IMR-90 (cell line): ENCODE data around the gene CDV3. TPM values are rescaled to one million over a fixed set of nuclear protein-coding genes. Genes with fewer than 3 reads are reported as not detected.
A peak's percentile ranks its signal among the peaks of the same experiment; 100 is the strongest.

Source experiments
- ATAC-seq: fragments of 200-7000 bp; cut with Tn5 transposase; 2 replicates; pipeline ENCODE4 v1.9.1; 2020; ENCODE audit warnings: low read depth, mild to moderate bottlenecking, moderate library complexity
- BruUV-seq: library from RNA; stranded (reverse); fragments of 400-500 nt; replicated peaks from 2 replicates; lab custom pipeline; 2021; lab: Mats Ljungman, UMichigan
- CTCF ChIA-PET: fragments of 300-600 bp; formaldehyde crosslinking; extraction: SDS; loops from one replicate; lab custom pipeline; 2021; ENCODE audit warnings: antibody characterized with exemption; lab: Yijun Ruan, JAX
- POLR2A ChIA-PET: fragments of 300-600 bp; sonication (Branson Sonifier 250); formaldehyde crosslinking; loops from one replicate; lab custom pipeline; 2022; ENCODE audit warnings: antibody characterized with exemption; ENCODE audit not compliant: unreplicated experiment; lab: Charles Lee
- DNase-seq: peaks from one replicate; pipeline ENCODE4 v3.0.0; 2013
- H2AFZ ChIP-seq: replicated peaks from 2 replicates; pipeline ENCODE3; 2013; ENCODE audit warnings: low read length, mild to moderate bottlenecking; ENCODE audit not compliant: poor library complexity
- H2AK5ac ChIP-seq: 2 replicates; pipeline ENCODE4 v1.6.1; 2013; ENCODE audit warnings: low read depth, low read length, inconsistent platforms
- H2AK9ac ChIP-seq: replicated peaks from 2 replicates; pipeline ENCODE3; 2013; ENCODE audit warnings: mild to moderate bottlenecking, low read depth, low read length, moderate library complexity; ENCODE audit not compliant: poor library complexity
- H2BK120ac ChIP-seq: 2 replicates; pipeline ENCODE4 v1.6.1; 2013; ENCODE audit warnings: low read depth, low read length, inconsistent platforms
- H2BK15ac ChIP-seq: 3 replicates; pipeline ENCODE4 v1.6.1; 2013; ENCODE audit warnings: low read depth, low read length, inconsistent platforms
- H2BK20ac ChIP-seq: 2 replicates; pipeline ENCODE4 v1.6.1; 2013; ENCODE audit warnings: low read depth, mild to moderate bottlenecking, inconsistent platforms, low read length, moderate library complexity
- H2BK5ac ChIP-seq: 2 replicates; pipeline ENCODE4 v1.6.1; 2013; ENCODE audit warnings: mild to moderate bottlenecking, low read depth, low read length, inconsistent platforms; ENCODE audit not compliant: poor library complexity, severe bottlenecking
- H3K14ac ChIP-seq: replicated peaks from 2 replicates; pipeline ENCODE4 v1.6.1; 2013; ENCODE audit warnings: low read depth, low read length, inconsistent platforms
- H3K18ac ChIP-seq: 2 replicates; pipeline ENCODE4 v1.6.1; 2013; ENCODE audit warnings: low read depth, low read length, control low read depth
- H3K23ac ChIP-seq: 2 replicates; pipeline ENCODE4 v1.6.1; 2013; ENCODE audit warnings: low read depth, low read length, inconsistent platforms
- H3K27ac ChIP-seq: 2 replicates; pipeline ENCODE4 v1.5.1; 2013; ENCODE audit warnings: mild to moderate bottlenecking, control low read depth, low read length; ENCODE audit not compliant: insufficient read depth
- H3K27me3 ChIP-seq: 2 replicates; pipeline ENCODE4 v1.6.1; 2013; ENCODE audit warnings: low read length; ENCODE audit not compliant: control insufficient read depth, insufficient read depth
- H3K36me3 ChIP-seq: 2 replicates; pipeline ENCODE4 v1.6.1; 2013; ENCODE audit warnings: low read length, mixed read lengths; ENCODE audit not compliant: control insufficient read depth, insufficient read depth
- H3K4ac ChIP-seq: 2 replicates; pipeline ENCODE4 v1.6.1; 2013; ENCODE audit warnings: low read depth, low read length, inconsistent platforms
- H3K4me1 ChIP-seq: 2 replicates; pipeline ENCODE4 v1.6.1; 2013; ENCODE audit warnings: low read length, mixed read lengths; ENCODE audit not compliant: control insufficient read depth, insufficient read depth
- H3K4me2 ChIP-seq: 2 replicates; pipeline ENCODE4 v1.6.1; 2013; ENCODE audit warnings: low read depth, mild to moderate bottlenecking, control low read depth, low read length, moderate library complexity
- H3K4me3 ChIP-seq: 2 replicates; pipeline ENCODE4 v1.5.1; 2013; ENCODE audit warnings: low read depth, mild to moderate bottlenecking, control low read depth, low read length, moderate library complexity; ENCODE audit not compliant: insufficient read depth
- H3K56ac ChIP-seq: 2 replicates; pipeline ENCODE4 v1.6.1; 2013; ENCODE audit warnings: low read length, inconsistent platforms; ENCODE audit not compliant: insufficient read depth; ENCODE audit errors: extremely low read depth
- H3K79me1 ChIP-seq, 2 experiments: 2 replicates each; pipeline ENCODE4 v1.6.1; 2013; ENCODE audit warnings: low read length in 2 of 2, inconsistent platforms in 1 of 2, low read depth in 1 of 2
- H3K9ac ChIP-seq: 2 replicates; pipeline ENCODE4 v1.6.1; 2013; ENCODE audit warnings: low read depth, low read length, control low read depth
- H3K9me1 ChIP-seq: 2 replicates; pipeline ENCODE4 v1.6.1; 2013; ENCODE audit warnings: low read length, inconsistent platforms; ENCODE audit not compliant: insufficient read depth
- H3K9me3 ChIP-seq: 2 replicates; pipeline ENCODE4 v1.6.1; 2013; ENCODE audit warnings: low read length; ENCODE audit not compliant: control insufficient read depth, insufficient read depth
- H4K20me1 ChIP-seq: 2 replicates; pipeline ENCODE4 v1.6.1; 2013; ENCODE audit warnings: low read length, inconsistent platforms; ENCODE audit not compliant: insufficient read depth
- H4K5ac ChIP-seq: 2 replicates; pipeline ENCODE4 v1.6.1; 2013; ENCODE audit warnings: mild to moderate bottlenecking, low read depth, low read length, control low read depth
- H4K8ac ChIP-seq, 2 experiments: 2 replicates each; pipeline ENCODE4 v1.6.1; 2013; ENCODE audit warnings: low read depth in 2 of 2, low read length in 2 of 2, control low read depth in 1 of 2, inconsistent platforms in 1 of 2
- H4K91ac ChIP-seq: 2 replicates; pipeline ENCODE4 v1.6.1; 2013; ENCODE audit warnings: low read depth, low read length, inconsistent platforms; ENCODE audit not compliant: insufficient read depth
- BHLHE40 ChIP-seq: fragments of 150-350 bp; IDR thresholded peaks from 2 replicates; pipeline ENCODE4 v1.6.1; 2016; ENCODE audit warnings: mild to moderate bottlenecking, low read depth, low read length
- CEBPB ChIP-seq: IDR thresholded peaks from 2 replicates; pipeline ENCODE4 v1.6.1; 2012; ENCODE audit warnings: low read depth, low read length, improper control_type of control experiment
- CHD1 ChIP-seq: IDR thresholded peaks from 2 replicates; pipeline ENCODE4 v1.6.1; 2012; ENCODE audit warnings: low read depth, low read length, improper control_type of control experiment
- FOS ChIP-seq: fragments of 150-350 bp; IDR thresholded peaks from 2 replicates; pipeline ENCODE4 v1.6.1; 2016; ENCODE audit warnings: low read depth, low read length
- MAFK ChIP-seq: IDR thresholded peaks from 2 replicates; pipeline ENCODE4 v1.6.1; 2012; ENCODE audit warnings: low read depth, low read length, improper control_type of control experiment
- MAZ ChIP-seq: IDR thresholded peaks from 2 replicates; pipeline ENCODE4 v1.6.1; 2012; ENCODE audit warnings: low read depth, mild to moderate bottlenecking, low read length, improper control_type of control experiment, moderate library complexity, borderline replicate concordance
- MXI1 ChIP-seq: IDR thresholded peaks from 2 replicates; pipeline ENCODE4 v1.6.1; 2012; ENCODE audit warnings: low read depth, mild to moderate bottlenecking, low read length, moderate library complexity, borderline replicate concordance
- NFE2L2 ChIP-seq: fragments of 150-350 bp; IDR thresholded peaks from 2 replicates; pipeline ENCODE4 v1.6.1; 2016; ENCODE audit warnings: low read depth, mild to moderate bottlenecking, low read length
- POLR2A ChIP-seq: IDR thresholded peaks from 2 replicates; pipeline ENCODE4 v1.6.1; 2012; ENCODE audit warnings: mild to moderate bottlenecking, low read depth, low read length
- RAD21 ChIP-seq: IDR thresholded peaks from 2 replicates; pipeline ENCODE4 v1.6.1; 2012; ENCODE audit warnings: low read length, improper control_type of control experiment
- RCOR1 ChIP-seq: IDR thresholded peaks from 2 replicates; pipeline ENCODE4 v1.6.1; 2012; ENCODE audit warnings: mild to moderate bottlenecking, low read length, improper control_type of control experiment; ENCODE audit not compliant: insufficient replicate concordance
- RFX5 ChIP-seq: IDR thresholded peaks from 2 replicates; pipeline ENCODE4 v1.8.0; 2012; ENCODE audit warnings: low read depth, mild to moderate bottlenecking, low read length, moderate library complexity
- SMC3 ChIP-seq: fragments of 150-350 bp; IDR thresholded peaks from 2 replicates; pipeline ENCODE4 v1.6.1; 2016; ENCODE audit warnings: low read depth, mild to moderate bottlenecking, antibody characterized with exemption, low read length, moderate library complexity
- WGBS, 2 experiments: methylation state at CpG; one replicate each; pipeline versions ENCODE4 v1.1.5 to v1.1.7; 2013; ENCODE audit warnings: missing lambda C conversion rate in 2 of 2; ENCODE audit not compliant: insufficient read length in 1 of 2; ENCODE audit errors: extremely low coverage in 2 of 2; 5-methylcytosine and 5-hydroxymethylcytosine counted together
- dilution Hi-C: fragments of 300-500 bp; cut with HindIII; formaldehyde crosslinking; loops from one replicate; pipeline ENCODE4 v1.14.3; 2018; ENCODE audit warnings: low sequenced_read_pairs; ENCODE audit not compliant: unreplicated experiment
- in situ Hi-C: fragments of 300-500 bp; cut with MboI; formaldehyde crosslinking; loops from 3 replicates; pipeline ENCODE4 v1.14.3; 2019; ENCODE audit warnings: low sequenced_read_pairs, inconsistent platforms, mixed read lengths
- intact Hi-C: fragments of 100-400 bp; cut with micrococcal nuclease; formaldehyde crosslinking; loops from 2 replicates; pipeline ENCODE4 v1.10.0; 2022
- polyA plus RNA-seq, 3 experiments: library from polyadenylated mRNA; depleted of rRNA; stranded (reverse); fragments of >200 nt; gene quantifications; 2 replicates each; pipeline ENCODE4 v1.2.3, GENCODE V29; 2012; ENCODE audit warnings: low replicate concordance in 1 of 3
- total RNA-seq: library from RNA; depleted of rRNA; stranded (reverse); fragments of >200 nt; gene quantifications from 2 replicates; pipeline ENCODE4 v1.2.3, GENCODE V29; 2012
- TF ChIP-seq, protein P1 (sequence below): fragments of 150-350 bp; IDR thresholded peaks from 2 replicates; pipeline ENCODE4 v1.6.1; 2016; ENCODE audit warnings: low read depth, mild to moderate bottlenecking, low read length, moderate library complexity, borderline replicate concordance
- TF ChIP-seq, protein P2 (sequence below): fragments of 150-350 bp; IDR thresholded peaks from 2 replicates; pipeline ENCODE4 v1.6.1; 2017; ENCODE audit warnings: mild to moderate bottlenecking, antibody characterized with exemption, low read length, low read depth
- TF ChIP-seq, protein P3 (sequence below): conservative IDR thresholded peaks from 2 replicates; pipeline ENCODE4 v1.5.1; 2012; ENCODE audit warnings: mild to moderate bottlenecking, low read depth, low read length, improper control_type of control experiment

CDV3 gene
- total and polyA plus RNA-seq, 2 of the 4 experiments (the other 2 are of a cell fraction), result 93.6 to 120 TPM

DNA sequence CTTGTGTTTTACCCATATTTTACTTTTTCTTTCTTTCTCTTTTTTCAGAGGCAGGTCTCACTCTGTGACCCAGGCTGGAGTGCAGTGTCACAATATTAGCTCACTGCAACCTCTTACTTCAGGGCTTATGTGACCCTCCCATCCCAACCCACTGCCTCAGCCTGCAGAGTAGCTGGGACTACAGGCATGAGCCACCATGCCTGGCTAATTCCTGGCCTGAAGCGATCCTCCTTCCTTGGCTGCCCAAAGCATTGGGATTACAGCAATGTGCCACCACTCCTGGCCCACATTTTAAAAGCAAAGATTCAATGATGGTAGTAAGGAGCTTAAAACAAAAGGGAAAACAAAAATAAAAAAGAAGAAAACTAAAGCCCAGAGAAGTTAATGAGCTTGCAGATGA, 11.1 kb upstream of the CDV3 start:
- ChIA-PET POLR2A (interaction anchor here (2.3 kb wide), 1 partner anchor 11 kb away, joined by 8 read pairs; the partner anchor contains the start of gene CDV3), CTCF (interaction anchor here (0.8 kb wide), 2 partner anchors 12 to 14 kb away, joined by 3 read pairs; no protein-coding TSS in a partner anchor)
- peak overlapping the region; percentile 80 for H3K4ac ChIP-seq
- in situ Hi-C loops, result no loop called here
- dilution Hi-C loops, result no loop called here
- peak overlapping the region; percentile 3 for H2AK9ac ChIP-seq
- no peak overlapping the region for H2AFZ ChIP-seq
- no peak overlapping the region for H3K4me3 ChIP-seq
- WGBS, 2 experiments, result no CpG with 5 or more reads among the region's 1 CpG
- no peak overlapping the region for H3K4me2 ChIP-seq
- peak overlapping the region; percentile 55; the same call in 1 of the 2 replicates for H3K14ac ChIP-seq
- no peak overlapping the region for H3K9ac ChIP-seq
- 0 out of 4 replicates have a peak overlapping the region, but pooled peaks of 1 of the 2 experiments have one; percentile 17 for H4K8ac ChIP-seq
- H3K79me1 ChIP-seq, result no peaks in the 10 kb centered on the region
- no peaks in the 10 kb centered on the region for H3K36me3 ChIP-seq
- no peaks in the 10 kb centered on the region for H3K27me3 ChIP-seq
- no peaks in the 10 kb centered on the region for H4K20me1 ChIP-seq
- peaks cover 2% of the 10 kb centered on the region; the same call in 1 of the 2 replicates for H3K9me3 ChIP-seq
- H2BK20ac ChIP-seq, result peak overlapping the region; percentile 83
- H2BK15ac ChIP-seq, result peak overlapping the region; percentile 20; the same call in 2 of the 3 replicates
- H2BK5ac ChIP-seq, result peak overlapping the region; percentile 21
- peak overlapping the region; percentile 91 for H4K91ac ChIP-seq
- intact Hi-C loops, result no loop called here
- peaks cover 8% of the 10 kb centered on the region for H3K4me1 ChIP-seq
- peak overlapping the region; percentile 63 for H2BK120ac ChIP-seq
- H3K27ac ChIP-seq, result 0 out of 2 replicates have a peak overlapping the region, but pooled peaks have one; percentile 2
- DNase-seq (no peak), ATAC-seq (no peak)
- peak overlapping the region; percentile 89; the same call in 1 of the 2 replicates for H4K5ac ChIP-seq
- H3K56ac ChIP-seq, result no peak overlapping the region
- H2AK5ac ChIP-seq, result peak overlapping the region; percentile 82; the same call in 1 of the 2 replicates
- peak overlapping the region; percentile 89 for H3K18ac ChIP-seq
- BruUV-seq, result no TSS peak
- H3K9me1 ChIP-seq, result peaks cover 14% of the 10 kb centered on the region; the same call in 1 of the 2 replicates
- TF ChIP-seq, protein P1, sequence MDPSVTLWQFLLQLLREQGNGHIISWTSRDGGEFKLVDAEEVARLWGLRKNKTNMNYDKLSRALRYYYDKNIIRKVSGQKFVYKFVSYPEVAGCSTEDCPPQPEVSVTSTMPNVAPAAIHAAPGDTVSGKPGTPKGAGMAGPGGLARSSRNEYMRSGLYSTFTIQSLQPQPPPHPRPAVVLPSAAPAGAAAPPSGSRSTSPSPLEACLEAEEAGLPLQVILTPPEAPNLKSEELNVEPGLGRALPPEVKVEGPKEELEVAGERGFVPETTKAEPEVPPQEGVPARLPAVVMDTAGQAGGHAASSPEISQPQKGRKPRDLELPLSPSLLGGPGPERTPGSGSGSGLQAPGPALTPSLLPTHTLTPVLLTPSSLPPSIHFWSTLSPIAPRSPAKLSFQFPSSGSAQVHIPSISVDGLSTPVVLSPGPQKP, result no peak
- TF ChIP-seq SMC3 (no peak), BHLHE40 (no peak), POLR2A (no peak), CHD1 (no peak), MAZ (no peak), FOS (no peak), RFX5 (no peak), MAFK (no peak), RCOR1 (no peak), CEBPB (no peak), MXI1 (no peak), NFE2L2 (no peak), RAD21 (no peak)
- TF ChIP-seq, protein P2, sequence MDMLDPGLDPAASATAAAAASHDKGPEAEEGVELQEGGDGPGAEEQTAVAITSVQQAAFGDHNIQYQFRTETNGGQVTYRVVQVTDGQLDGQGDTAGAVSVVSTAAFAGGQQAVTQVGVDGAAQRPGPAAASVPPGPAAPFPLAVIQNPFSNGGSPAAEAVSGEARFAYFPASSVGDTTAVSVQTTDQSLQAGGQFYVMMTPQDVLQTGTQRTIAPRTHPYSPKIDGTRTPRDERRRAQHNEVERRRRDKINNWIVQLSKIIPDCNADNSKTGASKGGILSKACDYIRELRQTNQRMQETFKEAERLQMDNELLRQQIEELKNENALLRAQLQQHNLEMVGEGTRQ, result no peak
- TF ChIP-seq, protein P3, sequence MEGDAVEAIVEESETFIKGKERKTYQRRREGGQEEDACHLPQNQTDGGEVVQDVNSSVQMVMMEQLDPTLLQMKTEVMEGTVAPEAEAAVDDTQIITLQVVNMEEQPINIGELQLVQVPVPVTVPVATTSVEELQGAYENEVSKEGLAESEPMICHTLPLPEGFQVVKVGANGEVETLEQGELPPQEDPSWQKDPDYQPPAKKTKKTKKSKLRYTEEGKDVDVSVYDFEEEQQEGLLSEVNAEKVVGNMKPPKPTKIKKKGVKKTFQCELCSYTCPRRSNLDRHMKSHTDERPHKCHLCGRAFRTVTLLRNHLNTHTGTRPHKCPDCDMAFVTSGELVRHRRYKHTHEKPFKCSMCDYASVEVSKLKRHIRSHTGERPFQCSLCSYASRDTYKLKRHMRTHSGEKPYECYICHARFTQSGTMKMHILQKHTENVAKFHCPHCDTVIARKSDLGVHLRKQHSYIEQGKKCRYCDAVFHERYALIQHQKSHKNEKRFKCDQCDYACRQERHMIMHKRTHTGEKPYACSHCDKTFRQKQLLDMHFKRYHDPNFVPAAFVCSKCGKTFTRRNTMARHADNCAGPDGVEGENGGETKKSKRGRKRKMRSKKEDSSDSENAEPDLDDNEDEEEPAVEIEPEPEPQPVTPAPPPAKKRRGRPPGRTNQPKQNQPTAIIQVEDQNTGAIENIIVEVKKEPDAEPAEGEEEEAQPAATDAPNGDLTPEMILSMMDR, result no peak
- H3K23ac ChIP-seq, result no peak overlapping the region
